NOMO-1 treated with dmso at 0.1 percent for 144 hours (cell line): ENCODE measurements around the gene MATCAP1.

Experiments
- DNase-seq: peaks from one replicate; lab custom pipeline; 2025; ENCODE audit not compliant: unreplicated experiment; lab: John Stamatoyannopoulos, UW

Gene MATCAP1

GRCh38 chr16:67183627-67184452 lies at the start of gene MATCAP1:
TSS of gene MATCAP1 (minus strand) at chr16:67183963. CDS start at chr16:67180610, 3,353 bp downstream.
- peak; percentile 98 for DNase-seq

DNA sequence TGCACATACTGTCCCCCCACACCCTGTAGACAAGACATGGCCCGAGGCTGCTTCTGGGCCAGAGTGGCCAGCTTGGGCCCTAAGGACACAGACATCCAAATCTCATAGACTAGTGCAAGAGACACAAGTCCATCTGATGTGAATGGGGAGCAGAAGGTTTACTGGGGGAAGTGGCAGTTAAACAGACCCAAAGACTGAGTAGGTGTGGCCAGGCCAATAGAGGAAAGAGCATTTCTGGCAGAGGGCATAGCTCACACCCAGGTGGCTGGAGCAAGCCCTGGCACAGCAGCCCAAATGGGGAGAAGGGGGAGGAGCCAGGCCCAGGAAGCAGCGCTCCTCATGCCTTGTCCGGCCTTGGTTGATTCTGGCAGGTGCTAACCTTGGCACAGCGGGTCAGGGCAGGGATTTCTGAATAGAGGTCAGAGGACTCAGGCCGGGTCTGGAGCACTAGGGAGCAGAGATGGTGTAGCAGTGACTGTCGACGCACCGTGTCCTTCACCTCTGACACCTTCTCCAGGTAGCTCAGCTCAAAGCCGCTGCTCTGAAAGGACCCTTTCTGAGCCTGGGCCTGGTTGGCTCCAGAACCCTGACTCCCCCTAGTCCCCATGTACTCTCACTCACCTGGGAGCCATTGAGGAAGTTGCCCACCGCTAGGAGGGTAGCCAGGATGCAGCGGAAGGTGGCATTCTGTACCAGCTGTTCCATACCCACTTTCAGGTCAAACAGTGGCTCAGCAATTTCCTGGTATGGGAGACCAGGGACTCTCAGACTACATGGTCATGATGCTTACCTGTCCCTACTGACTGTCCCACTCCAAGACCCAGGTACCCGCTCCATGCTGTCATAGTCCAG lies 47.3 kb upstream of the MATCAP1 start:
- no peak for DNase-seq

GRCh38 chr16:67229906-67230808 lies 46.4 kb upstream of the MATCAP1 start:
- no peak for DNase-seq

GRCh38 chr16:67228905-67229304 lies 45.1 kb upstream of the MATCAP1 start:
- no peak for DNase-seq

- no peak for DNase-seq
Measured at GRCh38 chr16:67228034-67228785, 44.4 kb upstream of the MATCAP1 start.

DNA sequence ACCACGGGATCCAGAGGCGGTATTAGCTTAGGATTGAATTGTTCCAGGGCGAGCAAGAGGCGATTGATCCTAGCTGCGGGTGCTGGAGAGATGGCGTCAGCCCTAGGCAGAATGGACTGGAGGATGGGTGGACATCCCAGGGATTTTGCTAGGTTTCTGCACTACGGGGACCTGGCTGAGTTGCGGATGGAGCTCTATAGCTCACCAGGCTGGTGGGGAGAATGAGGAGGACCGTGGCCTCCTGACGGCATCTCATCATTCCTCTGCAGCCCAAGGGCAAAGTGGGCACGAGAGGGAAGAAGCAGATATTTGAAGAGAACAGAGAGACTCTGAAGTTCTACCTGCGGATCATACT lies 43.8 kb upstream of the MATCAP1 start:
- no peak for DNase-seq

- peak; percentile 97 for DNase-seq
Measured at GRCh38 chr16:67226804-67227566, 43.2 kb upstream of the MATCAP1 start, which contains the start of gene TMEM208. TSS of gene TMEM208 (plus strand) at chr16:67227130. CDS start at chr16:67227219, 89 bp downstream.

DNA sequence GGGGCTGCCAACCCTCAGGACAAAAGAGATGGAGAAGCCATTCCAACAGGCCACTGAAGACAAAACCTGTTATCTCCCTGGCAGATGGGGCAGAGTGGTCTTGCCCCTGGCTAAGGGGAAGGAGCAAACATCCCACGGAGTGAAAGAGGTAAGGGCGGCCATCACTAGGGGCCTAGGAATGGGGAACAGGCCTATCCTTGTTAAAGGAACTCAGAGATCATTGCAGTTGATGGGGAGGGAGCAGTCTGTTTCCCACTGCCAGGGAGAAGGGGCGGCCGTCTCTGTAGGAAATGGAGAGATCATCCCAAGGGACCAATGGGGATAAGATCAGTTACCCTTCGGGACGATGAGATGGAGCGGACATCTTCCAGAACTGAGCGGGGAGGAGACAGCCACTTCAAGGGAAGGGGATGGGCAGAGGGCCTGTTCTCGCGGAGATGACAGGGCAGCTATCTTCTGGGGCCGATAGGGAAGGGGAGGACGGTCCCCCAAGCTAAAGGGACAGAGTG lies 42.6 kb upstream of the MATCAP1 start:
- no peak for DNase-seq

DNA sequence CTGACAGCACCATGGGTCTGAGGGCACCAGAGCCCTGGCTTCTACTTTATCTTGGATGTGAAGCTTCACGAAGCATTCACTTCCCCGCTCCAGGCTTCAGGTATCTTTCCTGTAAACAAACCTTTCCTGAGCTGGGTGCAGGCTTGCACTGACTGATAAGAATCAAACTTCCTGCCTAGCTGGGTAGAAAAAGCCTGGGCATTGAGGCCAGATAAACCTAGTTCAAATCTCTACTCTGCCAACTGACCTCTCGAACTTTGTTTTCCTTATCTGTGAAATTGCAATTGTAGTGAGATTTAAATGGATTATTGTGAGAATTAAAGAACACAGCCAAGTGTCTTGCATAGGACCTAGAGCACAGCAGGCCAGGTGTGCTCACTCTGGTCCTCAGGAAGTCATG lies 40.2 kb upstream of the MATCAP1 start:
- no peak for DNase-seq

DNA sequence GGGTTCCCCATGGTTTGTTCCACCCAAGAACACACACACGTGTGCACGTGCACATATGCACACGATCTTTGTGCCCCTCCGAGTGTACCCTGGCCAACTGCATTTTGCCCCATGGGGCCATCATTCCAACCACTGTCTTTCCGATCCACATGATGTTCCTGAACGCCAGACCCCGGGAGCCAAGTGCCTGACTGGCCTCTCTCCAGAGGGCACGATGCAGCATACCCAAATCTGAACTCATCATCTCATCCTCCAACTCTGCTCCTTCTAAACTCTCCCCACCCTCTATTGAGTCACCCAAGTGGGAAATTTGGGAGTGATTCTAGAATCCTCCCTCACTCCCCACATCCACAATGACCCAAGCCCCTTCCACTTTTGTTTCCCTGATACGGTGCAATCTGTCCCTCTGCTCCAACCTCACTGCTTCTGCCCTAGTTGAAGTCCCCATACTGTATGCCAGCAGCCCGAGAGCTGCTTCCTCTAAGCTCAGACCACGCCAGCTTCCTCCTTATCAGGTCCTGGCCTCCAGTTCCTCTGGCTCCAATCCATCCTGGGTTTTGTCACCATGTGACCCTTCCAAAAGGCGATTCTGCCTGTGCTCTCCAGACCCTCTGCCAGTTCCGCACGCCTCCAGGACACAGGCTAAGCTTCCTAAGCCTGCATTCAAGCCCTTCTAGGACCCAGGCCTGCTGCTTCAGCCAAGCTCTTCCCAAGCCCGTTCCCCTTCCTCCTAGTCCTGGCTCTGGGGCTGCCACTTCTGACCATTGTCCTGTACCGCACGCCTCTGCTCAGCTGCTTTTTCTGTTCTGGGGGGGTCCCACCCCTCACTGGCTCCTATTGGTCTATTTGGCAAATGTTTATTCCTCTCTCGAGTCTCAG lies 33.1 kb upstream of the MATCAP1 start:
- DNase-seq, result no peak

GRCh38 chr16:67215706-67216105 lies 31.9 kb upstream of the MATCAP1 start:
- no peak for DNase-seq

DNA sequence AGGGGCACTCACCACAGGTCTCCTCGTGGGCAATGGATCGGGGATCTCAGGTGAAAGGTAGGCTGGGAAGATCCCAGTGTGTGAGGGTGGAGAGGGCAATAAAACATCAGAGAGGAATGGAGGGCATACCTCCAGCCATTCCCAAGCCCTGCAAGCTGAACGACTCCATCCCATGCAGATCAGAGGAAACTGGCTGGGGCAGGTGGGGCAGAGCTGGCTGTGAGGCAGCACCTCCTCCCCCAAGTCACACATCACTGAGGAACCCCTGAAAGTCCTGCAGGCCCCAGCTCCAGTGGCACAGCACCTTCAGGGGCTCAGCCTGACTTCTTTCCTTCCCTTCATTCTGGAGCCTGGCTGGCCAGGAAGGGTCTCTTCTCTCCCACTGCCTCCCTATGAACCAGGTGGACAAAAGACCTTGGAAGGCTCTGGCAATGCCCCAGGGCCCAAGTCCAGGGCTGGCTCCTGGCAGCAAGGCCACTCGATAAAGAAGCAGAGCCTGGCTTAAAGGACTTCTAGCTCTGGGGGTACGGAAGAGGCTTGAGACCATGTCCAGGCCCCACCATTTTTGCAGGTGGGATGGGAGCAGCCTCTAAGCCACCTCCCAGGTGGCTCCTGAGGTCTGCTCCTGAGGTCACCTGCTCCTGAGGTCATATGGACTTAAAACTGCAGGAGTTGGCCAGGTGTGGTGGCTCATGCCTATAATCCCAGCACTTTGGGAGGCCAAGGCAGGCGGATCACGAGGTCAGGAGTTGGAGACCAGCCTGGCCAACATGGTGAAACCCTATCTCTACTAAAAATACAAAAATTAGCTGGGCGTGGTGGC lies 29.6 kb upstream of the MATCAP1 start:
- no peak for DNase-seq

DNA sequence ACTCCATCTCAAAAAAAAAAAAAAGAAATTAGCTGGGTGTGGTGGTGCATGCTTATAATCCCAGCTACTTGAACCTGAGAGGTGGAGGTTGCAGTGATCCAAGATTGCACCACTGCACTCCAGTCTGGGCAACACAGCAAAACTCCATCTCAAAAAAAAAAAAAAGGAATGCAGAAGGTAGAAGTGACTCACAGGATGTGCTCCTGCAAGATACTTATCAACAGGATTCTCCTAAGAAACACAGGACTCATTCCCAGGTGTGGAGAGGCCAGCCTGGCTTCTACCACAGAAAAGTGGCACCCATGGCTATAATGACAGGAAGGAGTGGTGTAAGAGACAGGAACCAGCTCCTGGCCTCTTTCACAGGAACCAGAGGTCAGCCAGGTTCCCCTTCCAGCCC lies 29.0 kb upstream of the MATCAP1 start:
- no peak for DNase-seq

GRCh38 chr16:67211674-67212073 lies 27.9 kb upstream of the MATCAP1 start:
- DNase-seq, result no peak

GRCh38 chr16:67210069-67210937 lies 26.5 kb upstream of the MATCAP1 start:
- no peak for DNase-seq

DNA sequence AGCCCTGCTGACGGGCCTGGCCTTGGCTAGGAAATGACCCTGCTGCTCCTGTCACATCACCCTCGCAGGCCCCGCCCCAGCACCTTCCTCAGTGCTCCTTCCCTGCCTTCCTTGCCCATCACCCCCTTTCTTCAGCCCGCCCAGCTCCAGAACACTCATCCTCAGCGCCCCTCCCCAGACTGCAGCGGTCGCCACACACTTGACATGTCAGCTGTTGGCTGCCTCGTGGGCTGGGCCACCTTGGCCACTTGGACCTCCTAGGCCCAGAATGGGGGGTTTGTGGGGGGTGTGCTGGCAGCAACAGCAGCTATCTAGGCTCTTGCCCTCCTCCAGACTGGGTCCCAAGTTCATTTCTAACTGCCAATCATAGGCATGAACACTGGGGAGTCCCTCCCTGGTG lies 25.8 kb upstream of the MATCAP1 start:
- DNase-seq, result no peak
